MCF 10A (cell line): ENCODE results near the gene LIX1L. TPM values are rescaled to one million over a fixed set of nuclear protein-coding genes. Genes with fewer than 3 reads are reported as not detected.

Source experiments
- BruUV-seq: library from RNA; stranded (reverse); fragments of 400-500 nt; replicated peaks from 2 replicates; lab custom pipeline; 2021; lab: Mats Ljungman, UMichigan
- CTCF ChIA-PET: fragments of 300-600 bp; sonication (Branson Sonifier 250); formaldehyde crosslinking; extraction: SDS; loops from one replicate; lab custom pipeline; 2021; ENCODE audit warnings: antibody characterized with exemption, inconsistent platforms; lab: Yijun Ruan, JAX
- POLR2A ChIA-PET: fragments of 300-600, 350-650 bp; sonication (Branson Sonifier 250); formaldehyde crosslinking; extraction: SDS; loops from one replicate; lab custom pipeline; 2020; ENCODE audit warnings: antibody characterized with exemption, inconsistent platforms; lab: Yijun Ruan, JAX
- DNase-seq: peaks from one replicate; pipeline ENCODE4 v3.0.0-alpha.2; 2018; ENCODE audit not compliant: unreplicated experiment
- H3K27ac Mint-ChIP-seq: one replicate; pipeline ENCODE4 v1.8.0; 2022; ENCODE audit warnings: mild to moderate bottlenecking, low read depth, mixed read lengths; ENCODE audit not compliant: unreplicated experiment
- H3K27me3 Mint-ChIP-seq: one replicate; pipeline ENCODE4 v1.8.0; 2022; ENCODE audit warnings: mixed read lengths; ENCODE audit not compliant: insufficient read depth, unreplicated experiment
- H3K36me3 Mint-ChIP-seq: one replicate; pipeline ENCODE4 v1.8.0; 2022; ENCODE audit warnings: mild to moderate bottlenecking, moderate library complexity, mixed read lengths; ENCODE audit not compliant: insufficient read depth, unreplicated experiment
- H3K4me1 Mint-ChIP-seq: one replicate; pipeline ENCODE4 v1.8.0; 2022; ENCODE audit warnings: mixed read lengths; ENCODE audit not compliant: insufficient read depth, unreplicated experiment
- H3K4me3 Mint-ChIP-seq: one replicate; pipeline ENCODE4 v1.8.0; 2022; ENCODE audit warnings: mild to moderate bottlenecking, moderate library complexity, mixed read lengths; ENCODE audit not compliant: unreplicated experiment
- H3K9me3 Mint-ChIP-seq: one replicate; pipeline ENCODE4 v1.8.0; 2022; ENCODE audit warnings: mixed read lengths; ENCODE audit not compliant: unreplicated experiment
- intact Hi-C: fragments of 100-400 bp; cut with micrococcal nuclease; formaldehyde crosslinking; loops from 2 replicates; pipeline ENCODE4 v1.14.1; 2022
- total RNA-seq: library from RNA; stranded (reverse); gene quantifications from 2 replicates; pipeline ENCODE4 v1.2.3, GENCODE V29; 2022
- TF ChIP-seq, protein P1 (sequence below): fragments of 200-600 bp; IDR thresholded peaks from one replicate; pipeline ENCODE4 v1.8.0; 2022; ENCODE audit warnings: antibody characterized with exemption, mild to moderate bottlenecking; ENCODE audit not compliant: unreplicated experiment

Gene LIX1L
- total RNA-seq, 1 experiment from 2014 or later = 42.1 TPM

DNA sequence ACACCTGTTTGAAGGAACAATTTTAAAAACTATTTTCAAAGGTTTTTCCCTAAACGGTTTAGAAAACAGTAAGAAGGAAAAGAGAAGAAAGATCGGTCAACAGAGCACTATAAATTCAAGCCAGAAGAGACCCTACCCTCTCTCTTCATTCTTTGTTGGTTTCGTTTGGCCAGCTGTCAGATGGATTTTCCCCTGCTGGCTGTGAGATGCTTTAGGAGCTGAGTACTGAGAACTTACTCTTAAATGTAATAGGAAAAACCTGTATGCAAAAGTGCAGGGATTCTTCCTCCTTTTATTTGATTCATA lies 39.9 kb upstream of the LIX1L start:
- peaks cover 47% of the 10 kb centered on the region for H3K4me1 Mint-ChIP-seq
- BruUV-seq = no TSS peak
- peak overlapping the region; percentile 89 for H3K4me3 Mint-ChIP-seq
- H3K36me3 Mint-ChIP-seq = peaks cover 41% of the 10 kb centered on the region
- intact Hi-C loops = no loop called here
- peak overlapping the region; percentile 95 for H3K27ac Mint-ChIP-seq
- TF ChIP-seq, protein P1, sequence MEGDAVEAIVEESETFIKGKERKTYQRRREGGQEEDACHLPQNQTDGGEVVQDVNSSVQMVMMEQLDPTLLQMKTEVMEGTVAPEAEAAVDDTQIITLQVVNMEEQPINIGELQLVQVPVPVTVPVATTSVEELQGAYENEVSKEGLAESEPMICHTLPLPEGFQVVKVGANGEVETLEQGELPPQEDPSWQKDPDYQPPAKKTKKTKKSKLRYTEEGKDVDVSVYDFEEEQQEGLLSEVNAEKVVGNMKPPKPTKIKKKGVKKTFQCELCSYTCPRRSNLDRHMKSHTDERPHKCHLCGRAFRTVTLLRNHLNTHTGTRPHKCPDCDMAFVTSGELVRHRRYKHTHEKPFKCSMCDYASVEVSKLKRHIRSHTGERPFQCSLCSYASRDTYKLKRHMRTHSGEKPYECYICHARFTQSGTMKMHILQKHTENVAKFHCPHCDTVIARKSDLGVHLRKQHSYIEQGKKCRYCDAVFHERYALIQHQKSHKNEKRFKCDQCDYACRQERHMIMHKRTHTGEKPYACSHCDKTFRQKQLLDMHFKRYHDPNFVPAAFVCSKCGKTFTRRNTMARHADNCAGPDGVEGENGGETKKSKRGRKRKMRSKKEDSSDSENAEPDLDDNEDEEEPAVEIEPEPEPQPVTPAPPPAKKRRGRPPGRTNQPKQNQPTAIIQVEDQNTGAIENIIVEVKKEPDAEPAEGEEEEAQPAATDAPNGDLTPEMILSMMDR = no peak
- DNase-seq = no peak
- ChIA-PET CTCF (interaction anchor here (0.8 to 24.2 kb wide), 5 partner anchors 9 to 138 kb away, joined by 4 to 773 read pairs (median 13); partner anchors contain the start of gene HJV), POLR2A (interaction anchor here (0.7 to 28.8 kb wide), 10 partner anchors 3 to 139 kb away, joined by 3 to 1309 read pairs (median 82); partner anchors contain the start of genes ANKRD34A, LIX1L, PEX11B and PIAS3)
- no peaks in the 10 kb centered on the region for H3K9me3 Mint-ChIP-seq
- H3K27me3 Mint-ChIP-seq = no peaks in the 10 kb centered on the region

DNA sequence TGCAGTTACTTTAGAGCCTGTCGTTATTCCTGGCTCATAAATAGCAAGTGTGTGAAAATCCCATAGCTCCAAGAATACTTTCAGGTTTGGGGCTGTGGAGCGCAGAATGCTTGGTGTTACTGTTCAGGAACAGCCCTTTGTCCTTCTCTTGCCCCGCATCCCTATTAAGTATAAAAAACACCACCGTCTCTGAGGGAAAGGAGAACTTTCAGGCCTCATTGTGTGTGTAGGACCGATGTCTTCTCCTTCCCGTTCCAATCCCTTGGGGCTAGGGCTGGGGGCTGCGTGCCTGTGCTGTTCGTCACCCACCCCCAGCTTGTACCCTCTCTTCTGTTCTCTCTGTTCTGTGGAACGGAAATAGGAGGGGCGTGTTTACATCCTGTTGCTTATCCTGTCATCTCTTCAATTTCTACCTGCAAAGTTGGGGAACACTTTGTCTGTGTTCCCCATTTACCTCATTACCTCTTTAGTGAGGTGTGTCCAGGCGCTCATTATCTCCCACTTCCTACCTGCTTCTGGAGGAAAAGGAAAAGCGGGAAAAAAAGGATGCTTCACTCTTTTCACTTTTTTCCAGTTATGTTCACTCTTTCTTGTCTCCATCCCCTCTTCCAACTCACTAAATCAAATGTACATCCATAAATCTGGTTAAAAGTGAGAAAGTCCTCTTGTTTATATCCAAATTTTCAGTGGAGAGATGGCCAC lies 39.4 kb upstream of the LIX1L start:
- BruUV-seq = TSS peak; percentile 31
- ChIA-PET POLR2A (interaction anchor here (0.7 to 28.8 kb wide), 15 partner anchors 4 to 173 kb away, joined by 3 to 1309 read pairs (median 28); partner anchors contain the start of genes ANKRD34A, LIX1L, PEX11B and PIAS3), CTCF (interaction anchor here (1.4 to 24.2 kb wide), 4 partner anchors 8 to 105 kb away, joined by 4 to 773 read pairs (median 39); partner anchors contain the start of gene HJV)
- TF ChIP-seq, protein P1 = no peak
- H3K4me3 Mint-ChIP-seq = peak overlapping the region; percentile 89
- H3K27me3 Mint-ChIP-seq = no peaks in the 10 kb centered on the region
- peak overlapping the region; percentile 95 for H3K27ac Mint-ChIP-seq
- peak; percentile 54 for DNase-seq
- peaks cover 51% of the 10 kb centered on the region for H3K4me1 Mint-ChIP-seq
- intact Hi-C loops = no loop called here
- no peaks in the 10 kb centered on the region for H3K9me3 Mint-ChIP-seq
- H3K36me3 Mint-ChIP-seq = peaks cover 46% of the 10 kb centered on the region

DNA sequence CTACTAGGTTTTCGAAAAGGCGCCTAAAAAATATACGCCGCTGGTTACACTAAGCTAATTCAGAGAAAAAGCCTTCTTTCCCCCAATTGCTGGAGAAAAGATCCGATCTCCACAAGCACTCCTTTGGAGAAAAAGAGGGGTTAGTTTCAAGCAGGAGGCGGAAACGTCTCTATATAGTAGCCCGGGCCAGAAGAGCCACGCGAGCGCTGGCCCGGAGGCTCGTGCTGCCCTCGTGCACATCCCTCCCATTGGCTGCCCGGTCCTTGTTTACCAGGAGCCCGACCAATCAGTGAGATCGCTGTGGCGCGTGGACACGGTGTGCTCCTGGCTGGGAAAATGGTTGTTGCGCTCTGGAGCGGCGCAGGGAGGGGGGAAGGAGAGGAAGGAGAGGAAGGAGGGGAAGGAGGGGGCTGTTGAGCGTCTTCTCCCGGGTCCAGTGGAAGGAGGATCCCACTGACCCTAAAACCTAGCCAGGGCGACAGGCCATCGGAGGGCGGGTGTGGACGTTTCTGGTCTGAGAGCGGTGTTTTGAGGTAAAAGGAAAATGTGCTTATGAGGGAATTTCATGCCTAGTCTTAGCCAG lies 38.7 kb upstream of the LIX1L start, which contains the start of gene TXNIP:
Gene TXNIP, minus strand, starts transcription at position 147 of the 583 bp plus-strand sequence. CDS start 313 bp downstream, outside the sequence.
- Mint-ChIP-seq H3K4me1 (peaks cover 51% of the 10 kb centered on the region), H3K27ac (peak within 1 kb of the TSS; percentile 95), H3K9me3 (no peaks in the 10 kb centered on the region), H3K4me3 (peak within 1 kb of the TSS; percentile 89), H3K27me3 (no peaks in the 10 kb centered on the region), H3K36me3 (peaks cover 52% of the 10 kb centered on the region)
- TF ChIP-seq, protein P1 = no peak
- ChIA-PET POLR2A (interaction anchor here (0.7 to 28.8 kb wide), 19 partner anchors 4 to 172 kb away, joined by 3 to 1309 read pairs (median 14); partner anchors contain the start of genes ANKRD34A, HJV, ITGA10 and LIX1L), CTCF (interaction anchor here (0.6 to 24.2 kb wide), 6 partner anchors 15 to 105 kb away, joined by 3 to 773 read pairs (median 8); partner anchors contain the start of gene HJV)
- intact Hi-C loops = loop anchor here (1.0 kb wide), 3 partner anchors 10 to 17 kb away; no protein-coding TSS in a partner anchor
- BruUV-seq = no TSS peak
- DNase-seq = peak; percentile 99
